BLaER1 treated with 17β-estradiol and CSF1 and Interleukin-3, amounts not matched to agents 10 nM and 100 nM (cell line): ENCODE data around the gene TIMM50.
A peak's percentile ranks its signal among the peaks of the same experiment; 100 is the strongest.
"Not testable (repeated sequence)": the region's sequence is repeated elsewhere in the genome, so short reads cannot be mapped to it uniquely, and the experiment has no call there.

Experiments used
- H3K27ac ChIP-seq, 11 experiments: shearing (Covaris generic); formaldehyde crosslinking; 2 replicates each; pipeline ENCODE4 v1.8.1; 2022
- H3K27me3 ChIP-seq, 11 experiments: shearing (Covaris generic); formaldehyde crosslinking; 2 replicates each; pipeline ENCODE4 v1.8.1; 2022
- H3K36me3 ChIP-seq, 11 experiments: shearing (Covaris generic); formaldehyde crosslinking; 2 replicates each; pipeline ENCODE4 v1.8.1; 2022
- H3K4me1 ChIP-seq, 10 experiments: shearing (Covaris generic); formaldehyde crosslinking; 2 replicates each; pipeline ENCODE4 v1.8.1; 2022
- H3K4me2 ChIP-seq, 11 experiments: shearing (Covaris generic); formaldehyde crosslinking; 2 replicates each; pipeline ENCODE4 v1.8.1; 2022
- H3K4me3 ChIP-seq, 10 experiments: shearing (Covaris generic); formaldehyde crosslinking; 2 replicates each; pipeline ENCODE4 v1.8.1; 2022
- H3K9ac ChIP-seq, 11 experiments: shearing (Covaris generic); formaldehyde crosslinking; 2 replicates each; pipeline ENCODE4 v1.8.1; 2022
- H3K9me3 ChIP-seq, 11 experiments: shearing (Covaris generic); formaldehyde crosslinking; replicated peaks in 1 of 11; 2 replicates each; pipeline ENCODE4 v1.8.1; 2022
- H4K20me1 ChIP-seq, 11 experiments: shearing (Covaris generic); formaldehyde crosslinking; 2 replicates each; pipeline ENCODE4 v1.8.1; 2022
- Cebpa-rat ChIP-seq, 11 experiments: shearing (Covaris generic); IDR thresholded peaks; 2 replicates each; pipeline ENCODE4 v1.8.1; 2022

The TIMM50 gene

DNA sequence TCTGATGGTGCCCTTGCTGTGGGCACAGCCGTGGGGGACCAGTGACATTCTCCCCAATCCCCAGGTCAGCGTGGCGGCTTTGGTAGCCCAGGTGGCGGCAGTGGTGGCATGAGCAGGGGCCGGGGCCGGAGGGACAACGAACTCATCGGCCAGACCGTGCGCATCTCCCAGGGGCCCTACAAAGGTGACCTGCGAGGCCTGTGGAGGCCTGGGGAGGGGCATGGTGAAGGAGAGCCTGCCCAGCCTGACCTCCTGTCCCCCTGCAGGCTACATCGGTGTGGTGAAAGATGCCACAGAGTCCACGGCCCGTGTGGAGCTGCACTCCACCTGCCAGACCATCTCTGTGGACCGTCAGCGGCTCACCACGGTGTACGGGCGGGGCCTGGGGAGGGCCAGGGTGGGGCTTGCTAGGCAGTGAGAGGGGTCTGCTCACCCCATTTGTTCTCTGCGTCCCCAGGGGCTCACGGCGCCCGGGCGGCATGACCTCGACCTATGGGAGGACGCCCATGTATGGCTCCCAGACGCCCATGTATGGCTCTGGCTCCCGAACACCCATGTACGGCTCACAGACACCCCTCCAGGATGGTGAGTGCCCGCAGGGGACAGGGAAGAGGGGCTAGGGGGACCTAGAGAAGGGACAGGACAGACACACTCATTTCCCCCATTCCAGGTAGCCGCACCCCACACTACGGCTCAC, 7.7 kb upstream of the TIMM50 start:
- H3K4me2 ChIP-seq, result no peak overlapping the region
- H3K27me3 ChIP-seq, result no peaks in the 10 kb centered on the region
- peaks cover 0 to 22% (median 13%) of the 10 kb centered on the region in 10 experiments; a peak in 16 of 20 replicates for H3K4me1 ChIP-seq
- H3K27ac ChIP-seq, result no peak overlapping the region
- TF ChIP-seq Cebpa-rat (IDR thresholded peaks at IDR 0.05), result no peak
- no peak overlapping the region for H3K4me3 ChIP-seq
- H4K20me1 ChIP-seq, result peaks cover 13 to 78% (median 65%) of the 10 kb centered on the region in 11 experiments; a peak in 20 of 22 replicates
- H3K36me3 ChIP-seq, result peaks cover 90 to 100% (median 98%) of the 10 kb centered on the region in 11 experiments
- peak overlapping the region in 1 of 11 experiments; percentile 23; a peak in 1 of 22 replicates for H3K9ac ChIP-seq
- no peaks in the 10 kb centered on the region for H3K9me3 ChIP-seq

DNA sequence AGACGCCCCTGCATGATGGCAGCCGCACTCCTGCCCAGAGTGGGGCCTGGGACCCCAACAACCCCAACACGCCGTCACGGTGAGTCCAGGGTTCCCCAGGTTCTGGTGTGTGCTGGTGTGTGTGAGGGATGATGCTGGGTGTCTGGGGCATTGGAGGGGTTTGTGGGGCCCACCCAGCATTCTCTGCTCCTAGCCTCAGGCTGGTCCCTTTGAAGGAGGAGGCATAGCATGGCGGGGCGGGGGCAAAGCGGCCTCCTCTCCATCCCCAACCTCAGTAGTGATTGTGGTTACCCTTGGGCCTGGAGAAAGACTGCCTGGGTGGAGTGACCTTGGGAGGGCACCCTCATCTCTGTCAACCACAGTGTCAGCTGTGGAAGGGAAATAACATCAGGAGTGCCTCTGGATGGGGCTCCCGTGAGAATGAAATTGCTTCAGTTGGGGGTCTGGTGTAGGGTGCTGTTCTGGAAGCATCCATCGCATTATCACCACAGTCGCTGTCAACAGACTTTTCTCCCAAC, 7.1 kb upstream of the TIMM50 start:
- no peak for TF ChIP-seq Cebpa-rat (IDR thresholded peaks at IDR 0.05)

DNA sequence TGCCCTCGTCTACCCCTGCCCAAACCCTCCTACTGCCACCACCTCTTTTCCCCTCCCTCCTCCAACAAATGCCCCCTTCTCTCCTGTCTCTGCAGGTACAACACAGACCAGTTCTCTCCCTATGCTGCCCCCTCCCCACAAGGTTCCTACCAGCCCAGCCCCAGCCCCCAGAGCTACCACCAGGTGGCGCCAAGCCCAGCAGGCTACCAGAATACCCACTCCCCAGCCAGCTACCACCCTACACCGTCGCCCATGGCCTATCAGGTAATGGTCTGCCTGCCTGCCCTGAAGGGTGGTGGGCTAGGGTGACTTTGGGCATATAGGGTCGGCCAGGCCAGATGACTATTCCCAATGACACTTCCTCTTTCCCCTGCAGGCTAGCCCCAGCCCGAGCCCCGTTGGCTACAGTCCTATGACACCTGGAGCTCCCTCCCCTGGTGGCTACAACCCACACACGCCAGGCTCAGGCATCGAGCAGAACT, 6.5 kb upstream of the TIMM50 start:
- H3K9ac ChIP-seq, result no peak overlapping the region
- no peak overlapping the region for H3K27ac ChIP-seq
- peaks cover 78 to 91% (median 85%) of the 10 kb centered on the region in 11 experiments for H3K36me3 ChIP-seq
- no peak overlapping the region for H3K4me3 ChIP-seq
- TF ChIP-seq Cebpa-rat (IDR thresholded peaks at IDR 0.05), result no peak
- peaks cover 8 to 66% (median 55%) of the 10 kb centered on the region in 11 experiments; a peak in 20 of 22 replicates for H4K20me1 ChIP-seq
- peaks cover 0 to 9% (median 1%) of the 10 kb centered on the region in 10 experiments; a peak in 13 of 20 replicates for H3K4me1 ChIP-seq
- no peak overlapping the region for H3K4me2 ChIP-seq
- H3K9me3 ChIP-seq, result no peaks in the 10 kb centered on the region
- no peaks in the 10 kb centered on the region for H3K27me3 ChIP-seq

More for the DNA sequence above, 7.1 kb upstream of the TIMM50 start:
- Histone ChIP-seq H3K9me3 (no peaks in the 10 kb centered on the region), H3K27ac (no peak overlapping the region), H3K36me3 (peaks cover 84 to 97% (median 91%) of the 10 kb centered on the region in 11 experiments), H3K4me2 (no peak overlapping the region), H3K9ac (0 out of 22 replicates have a peak overlapping the region, but pooled peaks of 1 of the 11 experiments have one; percentile 9), H3K4me1 (peaks cover 0 to 16% (median 7%) of the 10 kb centered on the region in 10 experiments; a peak in 16 of 20 replicates), H3K27me3 (no peaks in the 10 kb centered on the region), H3K4me3 (no peak overlapping the region), H4K20me1 (peaks cover 13 to 72% (median 59%) of the 10 kb centered on the region in 11 experiments; a peak in 20 of 22 replicates)

DNA sequence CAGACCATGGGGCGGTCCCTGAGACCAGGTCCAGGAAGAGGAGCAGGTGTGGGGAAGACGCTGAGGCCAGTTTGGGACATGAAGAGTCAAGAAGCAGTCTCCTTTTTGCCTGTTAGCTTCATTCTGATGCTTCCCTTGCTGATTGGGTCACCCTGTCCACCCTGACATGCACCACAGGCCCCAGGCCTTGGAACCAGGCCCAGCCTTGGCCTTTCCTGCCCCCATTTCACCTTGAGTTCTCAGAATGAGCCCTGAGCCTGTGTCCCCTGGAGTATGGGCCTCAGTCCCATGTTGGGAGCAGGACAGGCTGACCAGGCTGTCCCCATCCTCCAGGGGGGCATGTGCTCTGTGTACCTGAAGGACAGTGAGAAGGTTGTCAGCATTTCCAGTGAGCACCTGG, 4.9 kb upstream of the TIMM50 start:
- no peak for TF ChIP-seq Cebpa-rat (IDR thresholded peaks at IDR 0.05)
- no peak overlapping the region for H3K4me3 ChIP-seq
- H3K9me3 ChIP-seq, result no peaks in the 10 kb centered on the region
- H3K9ac ChIP-seq, result no peak overlapping the region
- no peak overlapping the region for H3K4me2 ChIP-seq
- no peaks in the 10 kb centered on the region for H3K27me3 ChIP-seq
- H3K36me3 ChIP-seq, result peaks cover 62 to 75% (median 69%) of the 10 kb centered on the region in 11 experiments
- H3K4me1 ChIP-seq, result peaks cover 8 to 20% (median 13%) of the 10 kb centered on the region in 10 experiments
- H4K20me1 ChIP-seq, result peaks cover 0 to 50% (median 39%) of the 10 kb centered on the region in 11 experiments; a peak in 19 of 22 replicates
- no peak overlapping the region for H3K27ac ChIP-seq

DNA sequence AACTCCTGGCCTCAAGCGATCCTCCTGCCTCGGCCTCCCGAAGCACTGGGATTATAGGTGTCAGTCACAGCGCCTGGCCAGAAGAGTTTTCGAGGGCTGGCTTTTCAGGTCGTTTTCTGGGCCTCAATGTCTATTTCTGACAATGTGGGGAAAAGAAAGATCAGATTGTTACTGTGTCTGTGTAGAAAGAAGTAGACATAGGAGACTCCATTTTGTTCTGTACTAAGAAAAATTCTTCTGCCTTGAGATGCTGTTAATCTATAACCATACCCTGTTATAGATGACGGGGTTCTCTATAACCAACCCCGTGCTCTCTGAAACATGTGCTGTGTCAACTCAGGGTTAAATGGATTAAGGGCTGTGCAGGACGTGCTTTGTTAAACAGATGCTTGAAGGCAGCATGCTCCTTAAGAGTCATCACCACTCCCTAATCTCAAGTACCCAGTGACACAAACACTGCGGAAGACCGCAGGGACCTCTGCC, 1.3 kb upstream of the TIMM50 start:
- Histone ChIP-seq H3K36me3 (peaks cover 29 to 66% (median 54%) of the 10 kb centered on the region in 11 experiments), H3K9ac (peak overlapping the region; percentile 89 to 97 (median 95); a peak in 16 of 22 replicates), H3K4me1 (peaks cover 18 to 28% (median 23%) of the 10 kb centered on the region in 10 experiments), H3K4me2 (peak overlapping the region; percentile 80 to 98 (median 97); a peak in 21 of 22 replicates), H3K27ac (peak overlapping the region in 10 of 11 experiments; percentile 86 to 94 (median 90); a peak in 17 of 22 replicates), H4K20me1 (peaks cover 0 to 33% (median 17%) of the 10 kb centered on the region in 11 experiments; a peak in 15 of 22 replicates)
- H3K9me3 ChIP-seq, H3K4me3 ChIP-seq, H3K27me3 ChIP-seq: not testable (repeated sequence)

DNA sequence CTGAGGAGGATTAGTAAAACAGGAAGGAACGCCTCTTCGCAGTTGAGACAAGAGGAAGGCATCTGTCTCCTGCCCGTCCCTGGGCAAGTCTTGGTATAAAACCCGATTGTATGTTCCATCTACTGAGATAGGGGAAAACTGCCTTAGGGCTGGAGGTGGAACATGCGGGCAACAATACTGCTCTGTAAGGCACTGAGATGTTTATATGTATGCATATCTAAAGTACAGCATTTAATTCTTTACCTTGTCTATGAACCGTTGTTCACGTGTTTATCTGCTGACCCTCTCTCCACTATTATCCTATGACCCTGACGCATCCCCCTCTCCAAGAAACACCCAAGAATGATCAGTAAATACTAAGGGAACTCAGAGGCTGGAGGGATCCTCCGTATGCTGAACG, 722 bp upstream of the TIMM50 start:
- Histone ChIP-seq H3K36me3 (peaks cover 29 to 66% (median 54%) of the 10 kb centered on the region in 11 experiments), H3K4me3 (peak overlapping the region; percentile 79 to 98 (median 94))
- no peak for TF ChIP-seq Cebpa-rat (IDR thresholded peaks at IDR 0.05)

DNA sequence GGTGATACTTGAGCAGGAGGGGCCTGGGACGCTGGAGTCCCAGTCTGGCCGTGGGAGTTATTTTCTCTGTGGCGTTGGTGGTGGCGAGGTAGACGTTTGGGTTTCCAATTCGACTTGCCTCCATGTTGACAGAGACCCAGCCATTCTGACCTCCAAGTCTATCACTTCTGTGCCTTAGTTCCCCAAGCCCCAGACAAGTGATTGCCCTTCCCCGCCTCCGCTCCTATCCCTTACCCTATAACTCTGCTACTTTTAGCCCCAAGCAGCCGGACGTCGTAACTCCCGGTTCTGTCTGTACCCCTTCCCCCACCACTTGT, 549 bp downstream of the TIMM50 start:
- TF ChIP-seq Cebpa-rat (IDR thresholded peaks at IDR 0.05), result no peak
- Histone ChIP-seq H4K20me1 (peaks cover 0 to 46% (median 17%) of the 10 kb centered on the region in 11 experiments; a peak in 12 of 22 replicates), H3K27me3 (no peaks in the 10 kb centered on the region), H3K27ac (peak overlapping the region; percentile 78 to 94 (median 90)), H3K36me3 (peaks cover 30 to 66% (median 54%) of the 10 kb centered on the region in 11 experiments), H3K9ac (peak overlapping the region; percentile 89 to 97 (median 95)), H3K4me3 (peak overlapping the region; percentile 79 to 98 (median 94)), H3K9me3 (no peaks in the 10 kb centered on the region), H3K4me1 (peaks cover 18 to 28% (median 23%) of the 10 kb centered on the region in 10 experiments), H3K4me2 (peak overlapping the region; percentile 94 to 98 (median 97))

More for the DNA sequence above, 722 bp upstream of the TIMM50 start:
- peak overlapping the region; percentile 89 to 97 (median 95) for H3K9ac ChIP-seq
- peaks cover 18 to 28% (median 23%) of the 10 kb centered on the region in 10 experiments for H3K4me1 ChIP-seq
- H3K27ac ChIP-seq, result peak overlapping the region; percentile 78 to 94 (median 90)
- no peaks in the 10 kb centered on the region for H3K9me3 ChIP-seq
- no peaks in the 10 kb centered on the region for H3K27me3 ChIP-seq
- H4K20me1 ChIP-seq, result peaks cover 0 to 34% (median 14%) of the 10 kb centered on the region in 11 experiments; a peak in 12 of 22 replicates
- H3K4me2 ChIP-seq, result peak overlapping the region; percentile 80 to 98 (median 97)

DNA sequence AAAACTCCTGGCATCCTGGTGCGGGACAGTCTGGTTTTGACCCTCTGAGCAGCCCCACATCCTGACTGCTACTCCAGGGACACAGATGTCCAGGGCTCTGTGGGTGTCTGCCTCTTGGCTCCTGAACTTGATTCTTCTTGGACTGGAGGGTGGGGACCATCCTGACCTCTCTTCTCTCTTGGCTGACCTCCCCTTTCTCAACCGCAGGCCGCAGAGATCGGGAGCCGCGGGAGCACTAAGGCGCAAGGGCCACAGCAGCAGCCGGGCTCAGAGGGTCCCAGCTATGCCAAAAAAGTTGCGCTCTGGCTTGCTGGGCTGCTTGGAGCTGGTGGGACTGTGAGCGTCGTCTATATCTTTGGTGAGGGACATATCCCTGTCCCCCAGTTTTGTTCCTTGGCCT, 1.0 kb downstream of the TIMM50 start:
- peak overlapping the region in 10 of 11 experiments; percentile 86 to 94 (median 90); a peak in 21 of 22 replicates for H3K27ac ChIP-seq
- H3K4me2 ChIP-seq, result peak overlapping the region; percentile 94 to 98 (median 97)
- H3K4me3 ChIP-seq, result peak overlapping the region; percentile 79 to 98 (median 94)
- no peaks in the 10 kb centered on the region for H3K9me3 ChIP-seq
- H3K36me3 ChIP-seq, result peaks cover 30 to 66% (median 54%) of the 10 kb centered on the region in 11 experiments
- H4K20me1 ChIP-seq, result peaks cover 0 to 51% (median 22%) of the 10 kb centered on the region in 11 experiments; a peak in 15 of 22 replicates
- H3K9ac ChIP-seq, result peak overlapping the region; percentile 89 to 97 (median 95)
- H3K4me1 ChIP-seq, result peaks cover 18 to 28% (median 23%) of the 10 kb centered on the region in 10 experiments
- no peak for TF ChIP-seq Cebpa-rat (IDR thresholded peaks at IDR 0.05)
- H3K27me3 ChIP-seq, result no peaks in the 10 kb centered on the region
